Naive B cell (primary cell): ENCODE results near the gene CLEC1A. TPM values are rescaled to one million over a fixed set of nuclear protein-coding genes. Genes with fewer than 3 reads are reported as not detected.

ENCODE experiments used
- ATAC-seq, 2 donors: fragments of 150-1000 bp; cut with Tn5 transposase; 2 replicates each; pipeline ENCODE4 v1.10.0; 2021; ENCODE audit warnings: low read depth in 2 of 2, mild to moderate bottlenecking in 2 of 2, moderate library complexity in 2 of 2
- DNase-seq: peaks from one replicate; pipeline ENCODE4 v3.0.0; 2022
- H3K27ac Mint-ChIP-seq, 6 donors: one replicate each; pipeline ENCODE4 v1.8.0; 2020 to 2022; ENCODE audit warnings: mild to moderate bottlenecking in 6 of 6, mixed read lengths in 6 of 6, moderate library complexity in 5 of 6, inconsistent platforms in 2 of 6
- H3K27me3 Mint-ChIP-seq, 3 donors: one replicate each; pipeline ENCODE4 v1.8.0; 2021 to 2022; ENCODE audit warnings: mixed read lengths in 3 of 3, mild to moderate bottlenecking in 1 of 3
- H3K36me3 Mint-ChIP-seq, 2 donors: one replicate each; pipeline ENCODE4 v1.8.0; 2020 to 2022; ENCODE audit warnings: mixed read lengths in 2 of 2, inconsistent platforms in 1 of 2, mild to moderate bottlenecking in 1 of 2
- H3K4me1 Mint-ChIP-seq, 3 donors: one replicate each; pipeline ENCODE4 v1.8.0; 2020 to 2022; ENCODE audit warnings: mixed read lengths in 3 of 3, inconsistent platforms in 1 of 3, mild to moderate bottlenecking in 1 of 3, moderate library complexity in 1 of 3
- H3K4me3 Mint-ChIP-seq, 8 donors: one replicate each; pipeline ENCODE4 v1.8.0; 2020 to 2022; ENCODE audit warnings: mild to moderate bottlenecking in 8 of 8, mixed read lengths in 8 of 8, moderate library complexity in 8 of 8, inconsistent platforms in 2 of 8
- H3K9me3 Mint-ChIP-seq, 7 donors: one replicate each; pipeline ENCODE4 v1.8.0; 2020 to 2022; ENCODE audit warnings: mixed read lengths in 7 of 7, mild to moderate bottlenecking in 5 of 7, inconsistent platforms in 2 of 7, moderate library complexity in 1 of 7
- polyA plus RNA-seq, 6 donors: library from polyadenylated mRNA; unstranded; fragments of 300-500 nt; fragmentation: Illumina TruSeq; gene quantifications; one replicate each; pipeline ENCODE4 v1.2.3, GENCODE V29; 2021; ENCODE audit warnings: low read depth in 6 of 6

CLEC1A gene
- polyA plus RNA-seq, 6 donors from 2014 or later = not detected

GRCh38 chr12:10025236-10025635 is 73.5 kb downstream of the CLEC1A start:
- Mint-ChIP-seq H3K4me1 (no peaks in the 10 kb centered on the region), H3K27ac (no peak overlapping the region), H3K9me3 (peaks cover 0 to 8% (median 0%) of the 10 kb centered on the region in 7 donors), H3K36me3 (no peaks in the 10 kb centered on the region), H3K4me3 (no peak overlapping the region), H3K27me3 (peaks cover 0 to 21% (median 5%) of the 10 kb centered on the region in 3 donors)
- no peak for ATAC-seq
- no peak for DNase-seq

DNA sequence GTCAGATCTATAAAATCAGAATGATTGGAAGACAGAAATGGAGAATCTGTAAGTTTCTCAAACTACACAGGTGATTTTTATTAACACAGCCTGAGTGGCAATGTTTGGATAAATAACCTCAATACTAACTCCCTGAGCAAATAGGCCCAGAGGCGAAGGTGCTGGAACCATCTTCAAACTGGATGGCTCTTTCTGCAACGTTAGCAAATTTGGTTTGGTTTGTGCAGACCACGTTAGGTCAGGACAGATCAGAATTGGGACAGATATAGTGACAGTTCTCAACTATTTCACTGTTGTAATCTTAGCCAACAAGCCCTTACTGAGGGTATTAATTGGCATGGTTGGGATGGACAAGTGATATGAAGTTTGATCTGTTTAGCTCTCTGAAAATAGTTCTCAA is 77.4 kb downstream of the CLEC1A start:
- H3K4me1 Mint-ChIP-seq = no peaks in the 10 kb centered on the region
- H3K27me3 Mint-ChIP-seq = peaks cover 5 to 10% (median 7%) of the 10 kb centered on the region in 3 donors
- DNase-seq (no peak), ATAC-seq (no peak)
- H3K27ac Mint-ChIP-seq = no peak overlapping the region
- no peak overlapping the region for H3K4me3 Mint-ChIP-seq
- peaks cover 0 to 7% (median 0%) of the 10 kb centered on the region in 7 donors for H3K9me3 Mint-ChIP-seq
- no peaks in the 10 kb centered on the region for H3K36me3 Mint-ChIP-seq

Other genes with a start within 250 kb of the CLEC1A start
- 10 to 100 TPM; 47.2 to 85.8 (median 61.3) TPM for gene CLEC2B, start 229.6 kb downstream of the CLEC1A start, polyA plus RNA-seq
- not detected for gene KLRF2, start 217.5 kb downstream of the CLEC1A start, polyA plus RNA-seq
- not detected for gene CLEC2A, start 166.6 kb downstream of the CLEC1A start, polyA plus RNA-seq
- gene CLEC12A, start 127.6 kb downstream of the CLEC1A start, polyA plus RNA-seq = 1 to 10 TPM in 1 of 6 donors, under 1 TPM in 3, not detected in 2; 0.29 to 1.6 (median 0.38) TPM
- gene CLEC1B, start 99.9 kb downstream of the CLEC1A start, polyA plus RNA-seq = 1 to 10 TPM in 3 of 6 donors, under 1 TPM in 3; 0.48 to 3.1 (median 1.3) TPM
- gene CLEC12B, start 88.4 kb downstream of the CLEC1A start, polyA plus RNA-seq = not detected
- gene CLEC9A, start 68.3 kb downstream of the CLEC1A start, polyA plus RNA-seq = not detected
- under 1 TPM in 4 of 6 donors, not detected in 2; 0.12 to 0.78 (median 0.58) TPM for gene CLEC7A, start 31.2 kb upstream of the CLEC1A start, polyA plus RNA-seq
- not detected for gene OLR1, start 73.1 kb upstream of the CLEC1A start, polyA plus RNA-seq
- gene TMEM52B, start 80.0 kb upstream of the CLEC1A start, polyA plus RNA-seq = not detected
- 1 to 10 TPM in 5 of 6 donors, not detected in 1; 1.3 to 2.8 (median 2.1) TPM for gene GABARAPL1, start 113.9 kb upstream of the CLEC1A start, polyA plus RNA-seq
- 1 to 10 TPM in 3 of 6 donors, under 1 TPM in 3; 0.60 to 2.4 (median 1.1) TPM for gene KLRD1, start 208.9 kb upstream of the CLEC1A start, polyA plus RNA-seq